DOHH2 (cell line): ENCODE data around the gene SEMA6A.

Source experiments
- CTCF ChIP-seq: fragments of 200-600 bp; sonication (generic); IDR thresholded peaks from one replicate; pipeline ENCODE4 v1.5.1; 2014; ENCODE audit warnings: antibody characterized with exemption, mild to moderate bottlenecking, low read depth, low read length; ENCODE audit not compliant: poor library complexity, severe bottlenecking
- EZH2phosphoT487 ChIP-seq: fragments of 200-600 bp; sonication (generic); IDR thresholded peaks from 2 replicates; pipeline ENCODE4 v1.6.1; 2017; ENCODE audit warnings: borderline replicate concordance, mild to moderate bottlenecking, antibody characterized with exemption, low read length, moderate library complexity, mixed read lengths

GRCh38 chr5:116410336-116410890 lies 164.2 kb downstream of the SEMA6A start:
- no peak for TF ChIP-seq CTCF
- TF ChIP-seq EZH2phosphoT487, result no peak
